ENCODE measurements around the gene FAM13A. TPM values are rescaled to one million over a fixed set of nuclear protein-coding genes. Genes with fewer than 3 reads are reported as not detected.

FAM13A gene
- total and polyA plus RNA-seq, 2 donors (not counting 3 experiments of a cell fraction or from before 2014, with no cell fraction given), result 3.3 to 10.5 TPM

DNA sequence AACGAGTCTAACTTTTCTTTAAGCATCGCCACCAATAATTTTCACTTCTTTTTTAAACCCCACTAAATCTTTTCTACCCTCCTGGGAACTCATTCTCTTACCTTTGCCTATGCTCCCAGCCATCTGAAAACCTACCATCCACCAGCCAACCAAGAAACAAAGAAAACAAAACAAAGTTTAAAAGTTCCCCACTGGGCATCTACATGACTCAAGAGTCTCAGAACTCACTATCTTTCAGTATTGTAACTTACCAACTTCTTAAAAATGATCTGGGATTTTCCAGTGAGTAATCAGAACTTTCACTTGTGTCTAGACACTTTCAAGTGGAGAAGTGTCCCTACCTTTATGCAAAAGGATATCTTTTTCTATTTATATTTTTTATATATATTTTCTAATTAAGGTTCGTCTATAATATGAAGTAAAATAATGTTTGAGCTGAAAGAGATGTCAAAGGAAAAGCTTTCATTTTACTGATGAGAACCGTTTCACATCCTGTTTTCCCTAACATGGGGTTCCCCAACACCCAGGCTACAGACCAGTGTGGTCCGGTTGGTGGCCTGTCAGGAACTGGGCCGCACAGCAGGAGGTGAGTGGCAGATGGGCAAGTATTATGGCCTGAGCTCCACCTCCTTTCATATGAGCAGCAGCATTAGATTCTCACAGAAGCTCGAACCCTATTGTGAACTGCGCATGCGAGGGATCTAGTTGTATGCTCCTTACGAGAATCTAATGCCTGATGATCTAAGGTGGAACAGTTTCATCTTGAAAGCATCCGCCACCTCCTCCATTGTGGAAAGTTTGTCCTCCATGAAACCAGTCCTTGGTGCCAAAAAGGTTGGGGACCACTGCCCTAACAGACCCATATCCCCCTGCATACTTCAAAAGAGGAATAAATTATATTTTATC is 44.5 kb upstream of the FAM13A start:
- Histone ChIP-seq H3K4me2 (ENCODE audit: insufficient read depth, low read length) (no peak overlapping the region), H3K9me1 (replicated peaks; ENCODE audit: control insufficient read depth, extremely low read depth, insufficient read depth, low read length) (no peaks in the 10 kb centered on the region), H3K27ac (ENCODE audit: insufficient read depth, low read depth, low read length) (no peak overlapping the region), H3K4me1 (ENCODE audit: control insufficient read depth, extremely low read depth, insufficient read depth, low read length) (no peaks in the 10 kb centered on the region), H3K4me3 (replicated peaks in 1 of 3; ENCODE audit: insufficient read depth in 1 of 3, low read depth in 1 of 3, low read length in 3 of 3) (no peak overlapping the region), H4K20me1 (replicated peaks; ENCODE audit: control insufficient read depth, extremely low read depth, insufficient read depth, low read length) (no peaks in the 10 kb centered on the region), H3K9ac (replicated peaks; ENCODE audit: extremely low read depth, insufficient read depth, low read length) (no peak overlapping the region), H3K79me2 (ENCODE audit: control insufficient read depth, insufficient read depth, low read length) (no peaks in the 10 kb centered on the region), H2AFZ (ENCODE audit: low read depth, low read length) (no peak overlapping the region), H3K27me3 (ENCODE audit: control insufficient read depth in 2 of 2, insufficient read depth in 2 of 2, low read length in 2 of 2) (peaks cover 9 to 14% of the 10 kb centered on the region in 2 experiments), H3K36me3 (ENCODE audit: control insufficient read depth in 2 of 2, extremely low read depth in 1 of 2, insufficient read depth in 2 of 2, low read length in 2 of 2) (no peaks in the 10 kb centered on the region), H3K9me3 (replicated peaks; ENCODE audit: control insufficient read depth, insufficient read depth, low read length) (no peaks in the 10 kb centered on the region)
- POLR2A ChIA-PET, result no interaction called here
- DNase-seq (ENCODE audit: low read depth, low spot score), result no peak
- CTCF ChIA-PET, result no interaction called here
- intact Hi-C loops (cut with micrococcal nuclease), result no loop called here
- dilution Hi-C loops (cut with MboI; ENCODE audit: extremely low pct_ligation_motif_present, low sequenced_read_pairs), result no loop called here
- BruUV-seq (replicated peaks), result no TSS peak
- no peak for FAIRE-seq
- no peak for TF ChIP-seq POLR2A (IDR thresholded peaks at IDR 0.05; ENCODE audit: low read depth, low read length)
- TF ChIP-seq, protein P1, sequence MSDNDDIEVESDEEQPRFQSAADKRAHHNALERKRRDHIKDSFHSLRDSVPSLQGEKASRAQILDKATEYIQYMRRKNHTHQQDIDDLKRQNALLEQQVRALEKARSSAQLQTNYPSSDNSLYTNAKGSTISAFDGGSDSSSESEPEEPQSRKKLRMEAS (IDR thresholded peaks at IDR 0.05; ENCODE audit: insufficient read depth, insufficient read length), result no peak

DNA sequence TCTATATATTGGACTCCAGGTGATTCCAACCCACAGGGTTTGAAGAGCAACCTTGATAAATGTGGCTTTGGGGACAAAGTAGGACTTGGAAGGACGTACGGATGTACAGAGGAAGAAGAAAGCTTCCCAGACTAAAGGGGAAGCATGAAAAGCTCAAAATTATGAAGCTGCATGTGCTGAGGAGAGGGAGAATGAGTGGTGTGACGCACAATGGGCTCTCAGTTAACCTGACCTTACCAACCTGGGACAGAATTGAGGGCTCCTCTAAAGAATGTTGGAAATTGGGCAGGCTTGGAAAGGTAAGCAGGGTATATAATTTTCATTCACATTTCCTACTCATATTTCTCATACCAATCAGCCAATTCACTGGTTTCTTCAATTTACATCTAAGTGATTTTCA is 43.9 kb upstream of the FAM13A start:
- H3K4me3 ChIP-seq (replicated peaks in 1 of 3; ENCODE audit: insufficient read depth in 1 of 3, low read depth in 1 of 3, low read length in 3 of 3), result no peak overlapping the region
- no peaks in the 10 kb centered on the region for H4K20me1 ChIP-seq (replicated peaks; ENCODE audit: control insufficient read depth, extremely low read depth, insufficient read depth, low read length)
- DNase-seq (ENCODE audit: low read depth, low spot score), result no peak
- H3K4me2 ChIP-seq (ENCODE audit: insufficient read depth, low read length), result no peak overlapping the region
- intact Hi-C loops (cut with micrococcal nuclease), result no loop called here
- no peaks in the 10 kb centered on the region for H3K9me1 ChIP-seq (replicated peaks; ENCODE audit: control insufficient read depth, extremely low read depth, insufficient read depth, low read length)
- H3K79me2 ChIP-seq (ENCODE audit: control insufficient read depth, insufficient read depth, low read length), result no peaks in the 10 kb centered on the region
- H3K27ac ChIP-seq (ENCODE audit: insufficient read depth, low read depth, low read length), result no peak overlapping the region
- BruUV-seq (replicated peaks), result no TSS peak
- TF ChIP-seq POLR2A (IDR thresholded peaks at IDR 0.05; ENCODE audit: low read depth, low read length) (no peak), FOS (IDR thresholded peaks at IDR 0.05; ENCODE audit: borderline replicate concordance, insufficient read depth, low read length) (no peak)
- H2AFZ ChIP-seq (ENCODE audit: low read depth, low read length), result no peak overlapping the region
- no peaks in the 10 kb centered on the region for H3K4me1 ChIP-seq (ENCODE audit: control insufficient read depth, extremely low read depth, insufficient read depth, low read length)
- POLR2A ChIA-PET, result no interaction called here
- CTCF ChIA-PET, result no interaction called here
- FAIRE-seq, result no peak
- H3K9ac ChIP-seq (replicated peaks; ENCODE audit: extremely low read depth, insufficient read depth, low read length), result no peak overlapping the region
- peaks cover 9 to 14% of the 10 kb centered on the region in 2 experiments for H3K27me3 ChIP-seq (ENCODE audit: control insufficient read depth in 2 of 2, insufficient read depth in 2 of 2, low read length in 2 of 2)
- dilution Hi-C loops (cut with MboI; ENCODE audit: extremely low pct_ligation_motif_present, low sequenced_read_pairs), result no loop called here
- no peaks in the 10 kb centered on the region for H3K9me3 ChIP-seq (replicated peaks; ENCODE audit: control insufficient read depth, insufficient read depth, low read length)
- H3K36me3 ChIP-seq (ENCODE audit: control insufficient read depth in 2 of 2, extremely low read depth in 1 of 2, insufficient read depth in 2 of 2, low read length in 2 of 2), result no peaks in the 10 kb centered on the region
